HG02763 (cell line): ENCODE results near the gene GP1BA.

Experiments used
- ATAC-seq: cut with Tn5 transposase; IDR thresholded peaks from one replicate; pipeline ENCODE4 v1.9.1; 2021; ENCODE audit warnings: mild to moderate bottlenecking, moderate library complexity; ENCODE audit not compliant: unreplicated experiment

The GP1BA gene

DNA sequence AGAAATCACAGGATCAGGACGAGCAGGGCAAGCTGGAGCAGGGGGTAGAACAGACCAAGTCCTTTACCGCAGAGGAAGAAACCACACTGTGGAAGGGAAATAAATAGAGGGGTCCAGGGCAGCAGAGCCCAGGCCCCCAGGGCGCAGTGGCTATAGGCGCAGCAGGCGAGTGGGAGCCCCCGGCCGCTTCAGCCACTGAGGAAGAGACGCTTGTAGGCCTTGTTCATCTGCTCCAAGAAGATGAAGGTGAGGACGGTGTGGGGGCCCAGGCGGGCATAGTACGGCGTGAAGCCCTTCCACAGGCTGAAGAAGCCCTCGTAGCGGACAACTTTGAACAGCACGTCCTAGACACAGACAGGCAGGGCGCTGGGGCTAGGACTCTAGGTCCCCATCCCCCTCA is 5.5 kb downstream of the GP1BA start:
- no peak for ATAC-seq

- no peak for ATAC-seq
These were observed 6.0 kb downstream of the GP1BA start for GRCh38 chr17:4938069-4938491.

- no peak for ATAC-seq
These were observed 6.8 kb downstream of the GP1BA start for GRCh38 chr17:4938688-4939545.

DNA sequence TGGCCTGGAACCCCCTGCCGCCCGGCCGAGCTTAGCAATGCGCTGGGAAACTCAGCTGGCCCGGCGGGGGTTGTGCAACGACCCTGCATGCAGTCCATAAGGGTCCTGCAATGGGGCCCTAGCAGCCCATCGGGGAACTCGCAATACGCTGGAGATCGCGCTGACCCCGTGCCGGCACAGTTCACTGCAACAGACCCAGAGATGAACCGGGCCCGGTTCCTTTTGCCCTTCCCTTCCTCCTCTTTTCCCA is 7.4 kb downstream of the GP1BA start:
- peak; percentile 3 for ATAC-seq

DNA sequence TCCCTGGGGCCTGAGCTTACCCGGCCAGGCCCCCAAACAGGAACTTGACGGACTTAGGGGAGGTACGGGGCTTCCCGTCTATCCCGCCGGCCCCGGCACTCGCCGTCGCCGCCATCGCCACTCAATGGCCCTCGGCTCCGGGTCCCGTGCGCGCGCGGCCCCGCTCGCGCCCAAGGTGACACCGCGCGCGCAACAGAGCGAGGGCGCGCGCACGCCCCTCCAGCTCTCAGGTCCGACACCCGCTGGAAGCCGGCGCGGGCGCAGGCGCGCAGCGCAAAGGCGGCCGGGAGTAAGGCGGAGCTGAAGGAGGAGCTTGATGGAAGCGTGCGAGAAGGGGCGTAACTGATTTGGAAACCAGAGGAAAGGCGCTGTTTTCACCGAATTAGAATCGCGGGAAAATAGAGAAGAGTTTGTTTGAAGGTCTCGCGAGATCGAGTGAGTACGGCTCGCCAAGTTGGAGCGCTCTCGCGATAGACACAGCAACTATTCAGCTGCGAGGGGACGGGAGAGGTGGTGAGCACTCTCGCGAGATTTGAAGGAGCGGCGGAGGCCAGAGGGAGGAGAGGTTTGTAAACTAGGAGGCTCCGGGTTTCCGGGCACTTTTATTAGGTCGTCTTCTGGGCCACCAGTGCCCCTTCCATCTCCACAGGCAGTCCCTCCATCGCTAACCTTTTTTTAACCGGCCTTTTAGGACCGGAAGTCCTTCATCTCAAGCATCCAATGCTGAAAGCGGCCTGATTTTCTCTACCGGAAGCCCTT is 7.9 kb downstream of the GP1BA start, which contains the start of the genes RNF167 and SLC25A11:
Gene RNF167, plus strand, starts transcription at position 473 of the 759 bp plus-strand sequence. CDS start 642 bp downstream, outside the sequence.
Gene SLC25A11, minus strand, starts transcription at position 251 of the 759 bp plus-strand sequence. Its CDS starts 136 bp downstream, at position 115.
- peak; percentile 85 for ATAC-seq

GRCh38 chr17:4940555-4941318 is 8.7 kb downstream of the GP1BA start:
- ATAC-seq: no peak

DNA sequence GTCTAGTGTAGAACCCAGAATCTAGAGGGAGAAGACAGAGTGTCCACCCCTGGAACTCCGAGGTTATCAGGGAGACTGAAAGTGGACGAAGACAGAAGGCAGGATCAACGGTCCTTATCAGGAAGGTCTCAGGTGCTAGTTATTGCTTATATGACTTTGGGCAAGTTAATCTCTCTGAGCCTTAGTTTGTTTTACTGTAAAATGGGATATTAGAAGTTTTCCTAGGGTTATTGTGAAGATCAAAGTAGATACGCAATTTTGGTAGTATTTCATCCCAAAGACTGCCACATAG is 9.2 kb downstream of the GP1BA start:
- no peak for ATAC-seq

- ATAC-seq: no peak
These were observed 10.9 kb downstream of the GP1BA start for GRCh38 chr17:4942760-4943508.

DNA sequence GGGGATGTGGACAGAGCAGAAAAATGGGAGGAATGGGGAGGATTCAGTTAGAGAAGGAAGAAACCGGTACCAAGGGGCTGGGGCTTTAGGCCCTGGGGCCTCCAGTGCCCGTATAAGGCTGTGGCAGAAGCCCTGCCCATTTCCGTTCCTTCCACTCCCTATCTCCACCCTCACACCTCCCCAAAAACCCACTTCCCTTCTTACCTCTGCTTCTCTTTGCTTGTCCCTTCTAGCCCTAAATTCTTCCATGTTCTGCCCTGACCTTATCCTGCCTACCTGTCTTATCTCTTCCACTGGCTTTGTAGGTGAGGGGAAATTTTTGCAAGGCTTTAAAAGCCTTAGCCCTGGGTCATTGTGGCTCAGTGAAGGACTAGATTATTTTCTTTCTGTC is 12.1 kb downstream of the GP1BA start:
- no peak for ATAC-seq

DNA sequence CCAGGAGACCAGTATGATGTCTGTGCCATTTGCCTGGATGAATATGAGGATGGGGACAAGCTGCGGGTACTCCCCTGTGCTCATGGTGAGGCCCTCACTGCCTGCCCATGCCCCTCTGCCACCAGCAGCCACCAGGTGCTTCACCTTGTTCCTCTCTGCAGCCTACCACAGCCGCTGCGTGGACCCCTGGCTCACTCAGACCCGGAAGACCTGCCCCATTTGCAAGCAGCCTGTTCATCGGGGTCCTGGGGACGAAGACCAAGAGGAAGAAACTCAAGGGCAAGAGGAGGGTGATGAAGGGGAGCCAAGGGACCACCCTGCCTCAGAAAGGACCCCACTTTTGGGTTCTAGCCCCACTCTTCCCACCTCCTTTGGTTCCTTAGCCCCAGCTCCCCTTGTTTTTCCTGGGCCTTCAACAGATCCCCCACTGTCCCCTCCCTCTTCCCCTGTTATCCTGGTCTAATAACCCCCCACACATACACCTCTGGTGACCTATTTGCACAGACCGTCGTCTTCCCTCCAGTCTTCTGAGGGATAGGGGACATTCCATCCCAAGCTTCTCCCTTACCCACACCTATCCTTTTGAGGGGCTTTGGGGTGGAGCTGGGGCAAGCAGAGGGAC is 12.6 kb downstream of the GP1BA start:
- no peak for ATAC-seq

DNA sequence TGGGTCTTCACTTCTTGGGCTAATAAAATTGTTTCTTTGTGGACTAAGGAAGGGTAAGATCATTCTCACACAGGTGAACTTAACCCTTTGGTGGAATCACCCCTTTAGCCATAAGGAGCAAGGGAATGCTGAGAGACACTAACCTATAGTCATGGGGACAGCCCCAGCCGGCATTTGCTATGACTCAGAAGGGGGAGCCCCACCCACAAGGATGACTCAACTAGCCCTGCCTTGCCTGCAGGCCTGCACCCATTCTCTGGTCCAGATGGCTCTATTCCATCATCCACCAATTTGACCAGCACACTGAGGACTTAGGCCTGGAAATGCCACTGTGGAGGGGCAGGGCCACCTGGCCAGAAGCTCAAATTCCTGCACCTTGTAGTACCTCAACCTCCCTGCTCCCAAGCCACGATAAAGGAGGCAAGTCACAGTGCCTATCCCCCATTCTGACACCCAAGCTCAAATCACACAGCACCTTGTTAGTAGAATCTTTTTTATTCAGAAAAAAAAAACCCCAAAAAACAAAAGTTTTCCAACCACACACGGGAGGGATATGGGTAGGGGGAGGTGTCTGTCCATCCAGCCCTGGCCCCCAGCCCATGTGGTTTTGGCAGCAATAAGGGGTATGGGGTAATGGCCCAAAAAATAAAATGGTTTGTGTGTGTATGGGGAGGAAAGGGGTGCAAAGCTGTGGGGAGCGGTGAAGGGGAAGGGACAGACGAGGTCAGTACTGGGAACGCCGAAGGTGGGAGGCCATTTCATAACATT is 13.3 kb downstream of the GP1BA start:
- no peak for ATAC-seq

GRCh38 chr17:4945944-4946280 is 13.8 kb downstream of the GP1BA start:
- ATAC-seq: no peak

- ATAC-seq: no peak
These were observed 14.4 kb downstream of the GP1BA start for GRCh38 chr17:4946312-4946976.

GRCh38 chr17:4947010-4947410 is 14.9 kb downstream of the GP1BA start:
- ATAC-seq: no peak

DNA sequence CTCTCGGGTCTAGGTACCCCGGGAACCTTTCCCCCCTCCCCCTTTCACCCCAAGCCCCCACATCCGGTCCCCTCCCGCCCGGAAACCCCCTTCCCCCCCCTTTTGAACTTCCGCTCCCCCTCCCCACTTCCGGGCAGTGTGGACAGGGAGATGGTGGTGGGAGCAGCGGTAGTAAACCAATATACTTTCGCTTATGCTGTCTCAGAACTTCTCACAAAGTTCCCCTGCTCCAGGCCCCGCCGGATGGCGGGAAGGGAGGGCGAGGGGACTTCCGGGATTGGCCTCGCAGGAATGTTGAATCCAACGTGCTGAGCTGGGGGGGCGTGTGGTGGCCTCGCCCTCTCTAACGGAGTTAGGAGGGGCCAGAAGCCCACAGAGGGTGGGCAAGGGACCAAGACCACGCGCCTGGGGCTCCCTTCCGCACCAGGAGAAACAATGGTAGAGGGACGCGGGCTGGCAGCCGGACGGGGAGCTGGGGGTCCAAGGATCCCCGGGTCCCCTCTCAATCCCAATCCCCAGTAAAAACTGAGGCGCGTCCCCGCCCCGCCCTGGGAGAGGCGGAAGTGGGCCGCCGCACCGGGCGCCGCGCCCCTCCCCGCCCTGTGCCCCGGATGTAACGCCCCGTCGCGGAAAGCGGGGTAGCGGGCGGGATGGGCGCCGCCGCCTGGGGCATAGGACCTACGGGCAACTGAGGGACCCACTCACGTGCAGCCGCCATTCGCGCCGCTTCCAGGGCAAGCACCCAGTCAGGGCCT is 15.5 kb downstream of the GP1BA start:
- ATAC-seq: peak; percentile 13

DNA sequence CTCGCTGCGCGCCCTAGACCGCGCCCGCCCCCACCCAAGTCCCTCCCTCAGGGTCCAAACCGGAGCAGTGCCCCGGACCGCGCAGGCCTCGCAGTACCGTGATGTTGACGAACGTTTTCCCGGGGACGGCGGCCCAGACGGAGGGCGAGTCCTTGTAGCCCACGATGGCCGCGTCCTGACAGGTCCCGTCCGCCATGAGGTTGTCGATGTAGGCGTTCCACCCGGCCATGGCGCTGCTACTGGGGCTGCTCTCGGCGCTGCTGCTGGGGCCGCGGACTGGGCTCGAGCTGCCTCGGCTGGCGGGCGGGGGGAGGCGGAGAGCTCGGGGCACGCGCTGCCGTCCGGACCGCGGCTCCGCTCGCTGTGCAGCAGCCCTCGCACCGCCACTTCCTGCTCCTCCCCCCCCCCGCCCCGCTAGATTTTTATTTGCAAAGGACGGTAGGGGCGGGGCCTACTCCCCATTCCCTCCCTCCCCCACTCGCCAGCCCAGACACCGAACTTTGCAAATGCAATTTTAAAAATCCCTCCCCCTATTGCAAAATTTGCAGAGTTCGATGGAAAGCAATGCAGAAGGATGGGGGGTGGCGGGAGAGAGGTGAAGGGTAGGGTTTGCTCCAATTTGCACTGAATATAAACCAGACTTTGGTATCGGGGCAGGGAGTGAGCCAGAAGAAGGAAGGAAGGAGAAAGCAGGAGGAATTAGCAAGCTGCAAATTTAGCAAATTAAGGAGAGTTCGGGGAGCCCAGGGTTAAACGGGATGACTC is 16.3 kb downstream of the GP1BA start, which contains the start of gene PFN1:
Gene PFN1, minus strand, starts transcription at position 365 of the 765 bp plus-strand sequence. Its CDS starts 136 bp downstream, at position 229.
- ATAC-seq: peak; percentile 21

DNA sequence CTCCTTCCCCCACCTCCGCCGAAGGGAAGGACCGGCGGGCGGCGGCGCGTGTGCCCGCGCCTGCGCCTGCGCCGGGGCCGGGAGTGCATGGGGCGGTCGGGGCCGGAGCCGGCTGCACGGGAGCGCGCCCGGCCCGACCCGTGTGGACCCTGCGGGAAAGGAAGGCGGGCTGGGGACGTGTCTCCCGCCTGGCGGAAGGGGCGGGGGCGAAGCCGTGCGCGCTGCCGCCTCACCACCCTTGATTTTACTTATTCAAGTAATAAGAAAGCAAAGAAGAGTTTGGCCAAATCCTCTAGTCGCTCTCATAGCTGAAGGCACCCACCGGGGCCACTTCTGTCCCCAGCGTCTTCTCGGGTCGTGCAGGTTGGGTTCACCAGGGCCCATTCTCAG is 16.8 kb downstream of the GP1BA start:
- ATAC-seq: peak; percentile 37
